DMS53 (cell line): ENCODE measurements around the gene GNAQ.
A peak's percentile ranks its signal among the peaks of the same experiment; 100 is the strongest.

Source experiments
- DNase-seq: peaks from one replicate; lab custom pipeline; 2025; lab: John Stamatoyannopoulos, UW

The GNAQ gene

DNA sequence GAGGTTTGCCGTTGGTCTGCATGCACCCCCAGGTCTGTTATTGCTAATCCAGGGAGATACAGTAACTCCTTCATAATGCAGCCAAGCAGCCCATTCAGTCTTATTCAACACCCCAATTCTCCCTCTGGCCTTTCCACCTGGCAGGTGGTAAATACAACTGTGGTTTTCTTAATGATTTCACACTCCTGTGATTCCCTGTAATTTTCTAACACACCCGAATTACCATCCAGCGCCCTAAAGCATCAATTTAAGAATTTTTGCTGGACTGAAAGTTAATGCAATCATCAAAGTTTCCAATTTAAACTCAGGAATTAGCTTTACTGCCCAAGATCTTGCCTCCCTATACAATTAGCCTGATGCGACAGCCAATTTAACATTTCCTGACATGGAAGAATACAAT, 62.5 kb downstream of the GNAQ start:
- DNase-seq = no peak

GRCh38 chr9:77968506-77968905, 63.1 kb downstream of the GNAQ start:
- no peak for DNase-seq

- DNase-seq = no peak
Measured at GRCh38 chr9:77966718-77967117, 64.9 kb downstream of the GNAQ start.

DNA sequence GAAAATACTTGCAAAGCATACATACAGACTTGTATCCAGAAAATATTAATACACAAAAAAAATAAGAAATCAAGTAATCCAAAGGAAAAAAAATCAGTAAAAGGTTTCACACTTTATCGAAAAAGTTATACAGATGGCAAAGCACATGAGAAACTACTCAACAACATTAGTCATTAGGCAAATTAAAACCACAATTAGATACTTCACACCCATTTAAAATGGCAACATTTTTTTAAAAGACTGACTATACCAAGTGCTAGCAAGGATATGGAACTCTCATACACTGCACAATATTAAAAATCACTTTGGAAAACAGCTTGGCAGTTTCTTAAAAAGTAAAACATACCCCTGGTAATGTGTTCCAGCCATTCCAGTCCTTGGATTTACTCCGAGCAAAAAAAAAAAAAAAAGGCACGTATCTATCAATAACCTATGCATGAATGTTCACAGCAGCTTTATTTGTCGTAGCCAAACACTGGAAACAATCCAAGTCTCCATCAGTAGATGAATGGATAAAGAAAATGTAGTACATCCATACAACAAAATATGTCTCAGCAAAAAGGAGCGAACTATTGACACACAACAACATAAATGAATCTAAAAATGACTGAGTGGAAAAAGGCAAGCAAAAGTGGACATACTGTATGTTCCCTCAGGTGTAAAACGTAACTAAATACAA, 66.0 kb downstream of the GNAQ start:
- DNase-seq = peak; percentile 28

DNA sequence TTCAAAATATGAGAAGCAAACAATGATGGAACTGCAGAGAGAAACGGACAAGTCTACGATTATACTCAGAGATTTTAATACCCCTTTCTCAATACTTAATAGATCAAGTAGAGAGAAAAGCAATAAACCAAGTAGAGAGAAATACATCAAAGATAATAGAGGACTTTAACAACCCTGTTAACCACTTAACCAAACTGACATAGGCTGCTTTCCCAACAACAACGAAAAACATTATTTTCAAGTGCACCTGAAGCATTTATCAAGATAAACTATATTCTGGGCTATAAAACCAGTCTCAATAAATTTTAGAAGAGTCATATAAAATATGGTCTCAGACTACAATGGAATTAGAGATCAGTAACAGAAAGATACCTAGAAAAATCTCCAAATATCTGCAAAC, 67.4 kb downstream of the GNAQ start:
- DNase-seq = no peak

DNA sequence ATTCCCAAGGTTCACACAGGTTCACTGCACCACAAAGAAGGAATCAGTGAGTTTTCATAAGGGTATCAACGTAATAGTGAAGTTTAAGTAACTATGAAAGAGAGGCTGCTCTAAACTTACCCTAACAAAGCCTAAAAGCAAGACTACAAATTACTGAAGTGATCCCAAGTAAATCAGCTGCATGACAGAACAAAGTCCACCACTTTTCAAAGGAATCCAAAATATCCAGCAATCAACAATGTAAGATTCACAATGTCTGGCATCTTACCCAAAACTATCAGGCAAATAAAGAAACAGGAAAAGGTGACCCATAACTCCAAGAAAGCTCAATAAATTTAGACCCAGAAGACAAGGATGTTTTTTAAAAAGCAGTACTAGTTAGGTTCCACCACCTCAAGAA, 70.1 kb downstream of the GNAQ start:
- no peak for DNase-seq

GRCh38 chr9:77960356-77961153, 71.1 kb downstream of the GNAQ start:
- no peak for DNase-seq

GRCh38 chr9:77959803-77960202, 71.8 kb downstream of the GNAQ start:
- no peak for DNase-seq

DNA sequence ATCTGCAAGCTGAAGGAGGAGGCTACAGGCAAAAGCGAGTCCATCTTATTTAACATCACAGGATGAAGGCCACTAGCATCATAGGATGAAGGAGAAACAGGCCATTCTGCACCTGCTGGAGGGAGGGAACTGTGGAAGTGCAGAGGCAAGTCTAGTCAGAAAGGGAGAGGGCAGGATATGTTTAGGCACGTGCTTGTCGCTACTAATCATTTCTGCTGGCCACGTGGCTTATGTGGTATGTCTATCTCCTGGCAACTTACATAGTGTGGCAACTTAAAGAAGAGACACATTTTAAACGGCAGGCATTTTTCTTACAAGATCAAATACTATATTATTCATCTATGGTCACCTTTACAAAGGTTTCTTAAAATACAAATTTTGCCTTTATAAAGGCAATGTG, 74.0 kb downstream of the GNAQ start:
- DNase-seq = no peak

DNA sequence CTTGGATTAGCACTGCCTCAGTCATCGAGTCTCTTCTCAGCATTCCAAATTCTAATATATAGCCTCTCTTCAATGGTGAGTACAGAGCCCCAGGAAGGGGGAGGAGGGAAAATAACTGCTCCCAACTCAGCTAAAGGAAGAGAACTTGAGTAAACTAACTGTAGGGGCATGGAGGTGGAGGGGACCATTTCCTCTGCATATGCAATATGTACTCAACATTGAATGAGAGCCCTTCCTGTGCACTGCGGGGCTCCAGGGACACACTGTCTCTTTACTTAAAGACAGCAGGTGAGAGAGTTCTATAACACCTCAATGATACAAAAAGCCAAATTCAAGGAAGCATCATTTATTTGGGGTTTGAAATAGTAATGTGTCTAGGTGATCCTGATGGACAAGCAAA, 75.1 kb downstream of the GNAQ start:
- no peak for DNase-seq

DNA sequence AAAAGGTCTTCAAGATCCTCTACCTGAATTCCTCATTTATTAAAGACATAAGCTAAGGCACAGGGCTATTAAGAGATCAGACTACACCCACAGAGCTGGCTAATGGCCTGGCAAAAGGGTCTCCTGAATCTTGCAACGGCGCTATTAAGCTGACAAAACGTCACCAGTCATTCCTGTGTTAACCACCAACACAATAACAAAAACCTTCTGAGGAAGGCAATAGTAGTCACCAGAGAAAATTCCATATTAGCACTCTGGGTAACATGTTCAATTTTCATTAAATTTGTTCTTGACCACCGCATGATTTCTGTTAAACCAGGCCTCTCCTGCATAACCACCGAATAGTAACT, 77.0 kb downstream of the GNAQ start:
- no peak for DNase-seq

- DNase-seq = peak; percentile 38
Measured at GRCh38 chr9:77954013-77954665, 77.5 kb downstream of the GNAQ start.

- peak; percentile 82 for DNase-seq
Measured at GRCh38 chr9:77953590-77953989, 78.0 kb downstream of the GNAQ start.

- DNase-seq = peak; percentile 71
Measured at GRCh38 chr9:77952635-77953328, 78.8 kb downstream of the GNAQ start.

DNA sequence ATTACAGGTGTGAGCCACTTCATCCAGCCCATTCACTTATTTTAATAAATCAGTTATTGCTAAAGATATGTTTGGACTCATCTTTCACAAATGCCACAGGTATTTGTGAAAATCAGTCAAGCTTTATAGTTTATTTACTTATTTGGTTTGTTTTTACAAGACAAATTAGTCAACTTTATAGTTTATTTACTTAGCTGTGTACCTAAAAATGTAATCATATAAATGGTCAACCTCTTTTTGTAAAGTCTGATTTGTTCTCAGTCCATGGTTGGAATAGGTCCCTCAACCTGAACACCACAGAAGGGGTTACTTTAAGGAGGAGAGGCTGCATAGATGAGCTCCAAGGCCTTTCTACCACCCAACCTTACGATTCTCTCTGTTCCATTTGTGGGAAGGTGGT, 80.2 kb downstream of the GNAQ start:
- peak; percentile 5 for DNase-seq

DNA sequence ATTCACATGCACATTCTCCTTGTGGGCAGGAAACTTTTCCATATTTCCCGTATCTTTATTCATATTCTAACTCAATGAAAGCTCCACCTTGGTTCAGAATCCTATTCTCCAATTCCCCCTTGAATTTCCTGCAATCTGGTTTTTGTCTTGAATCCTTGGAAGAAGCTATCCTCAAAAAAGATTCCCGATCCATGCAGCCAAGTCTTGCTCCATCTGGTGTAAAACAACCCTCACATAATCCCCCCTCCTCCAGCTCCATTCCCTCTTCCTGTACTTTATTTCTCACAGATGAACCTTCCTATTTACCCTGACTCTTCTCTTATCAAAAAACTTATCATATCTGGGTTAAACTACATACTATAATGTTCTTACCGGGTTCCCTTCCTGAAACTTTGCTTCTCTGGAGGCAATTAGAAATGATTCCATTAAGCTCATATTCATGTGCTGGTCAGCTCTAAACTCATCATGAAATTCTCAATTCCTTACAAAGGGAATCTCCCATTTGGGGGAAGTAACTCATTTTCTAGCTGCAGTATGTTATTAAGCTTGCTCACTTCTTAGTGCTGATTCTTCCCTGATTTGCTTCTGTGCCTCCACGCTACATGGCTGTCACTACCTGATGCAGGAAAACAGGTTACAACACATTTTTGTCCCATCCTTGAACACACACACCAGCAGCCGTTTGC, 81.7 kb downstream of the GNAQ start:
- DNase-seq = no peak

DNA sequence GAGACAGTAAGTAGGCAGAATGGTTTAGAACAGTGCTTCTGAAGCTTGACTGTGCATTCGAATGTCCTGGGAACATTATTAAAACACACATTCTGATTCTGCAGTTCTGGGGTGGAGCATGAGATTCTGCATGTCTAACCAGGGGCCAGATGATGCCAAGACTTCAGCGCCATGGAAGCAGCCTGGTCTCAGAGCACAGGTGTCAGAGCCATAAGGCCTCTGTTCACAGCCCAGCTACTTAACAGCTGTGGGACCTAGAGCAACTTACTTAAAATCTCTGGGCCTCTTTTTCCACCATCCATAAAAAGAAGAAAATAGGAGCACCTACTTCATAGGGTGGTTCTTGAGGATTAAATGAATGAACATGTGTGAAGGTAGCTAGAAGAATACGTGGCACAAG, 84.0 kb downstream of the GNAQ start:
- DNase-seq = no peak

- no peak for DNase-seq
Measured at GRCh38 chr9:77946969-77947620, 84.5 kb downstream of the GNAQ start.

DNA sequence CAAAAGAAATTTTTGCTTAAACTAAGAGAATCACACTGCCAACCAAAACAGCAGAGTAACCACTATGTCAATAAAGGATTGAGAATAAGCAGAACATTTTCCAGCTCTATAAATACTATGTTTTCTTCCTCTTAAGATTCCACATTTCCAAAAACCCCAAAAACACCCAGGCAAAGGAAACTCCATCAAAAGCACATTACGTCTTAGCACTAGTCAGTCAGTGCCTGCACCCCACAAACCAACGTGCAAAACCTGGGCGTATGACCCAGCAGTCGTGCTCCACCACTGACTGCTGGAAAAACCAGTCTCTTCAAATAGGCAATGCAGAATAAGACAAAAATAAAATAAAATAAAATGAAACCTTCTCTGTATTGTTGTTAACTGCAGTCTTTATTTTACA, 85.3 kb downstream of the GNAQ start:
- DNase-seq = no peak

- no peak for DNase-seq
Measured at GRCh38 chr9:77945798-77946197, 85.8 kb downstream of the GNAQ start.

- DNase-seq = no peak
Measured at GRCh38 chr9:77944556-77945243, 86.9 kb downstream of the GNAQ start.
